DOHH2 (cell line): ENCODE measurements around the gene SPACDR.

Experiments used
- H3F3A ChIP-seq: fragments of 200-600 bp; sonication (generic), shearing (Covaris generic); 2 replicates; pipeline ENCODE4 v1.6.0; 2016; ENCODE audit warnings: antibody characterized with exemption, mild to moderate bottlenecking; ENCODE audit not compliant: control insufficient read depth, insufficient read depth
- H3K27ac ChIP-seq: fragments of 200-600 bp; sonication (generic); 2 replicates; pipeline ENCODE4 v1.5.1; 2014; ENCODE audit warnings: low read depth, mild to moderate bottlenecking, low read length, moderate library complexity
- H3K27me3 ChIP-seq: fragments of 200-600 bp; sonication (generic); 2 replicates; pipeline ENCODE4 v1.6.1; 2014; ENCODE audit warnings: mild to moderate bottlenecking, low read length, mixed read lengths; ENCODE audit not compliant: control insufficient read depth
- H3K36me3 ChIP-seq: fragments of 200-600 bp; sonication (generic); 2 replicates; pipeline ENCODE4 v1.6.1; 2014; ENCODE audit warnings: mild to moderate bottlenecking, low read length, moderate library complexity, mixed read lengths; ENCODE audit not compliant: control insufficient read depth
- H3K4me1 ChIP-seq: fragments of 200-600 bp; sonication (generic); 2 replicates; pipeline ENCODE4 v1.6.1; 2014; ENCODE audit warnings: mild to moderate bottlenecking, low read length, mixed read lengths; ENCODE audit not compliant: control insufficient read depth
- H3K4me2 ChIP-seq: fragments of 200-600 bp; sonication (generic); 2 replicates; pipeline ENCODE4 v1.6.0; 2014; ENCODE audit warnings: mild to moderate bottlenecking, low read length, moderate library complexity
- H3K4me3 ChIP-seq: fragments of 200-600 bp; sonication (generic); 2 replicates; pipeline ENCODE4 v1.5.1; 2014; ENCODE audit warnings: mild to moderate bottlenecking, low read length, mixed read lengths
- H3K79me2 ChIP-seq: fragments of 200-600 bp; sonication (generic); 2 replicates; pipeline ENCODE4 v1.6.1; 2014; ENCODE audit warnings: mild to moderate bottlenecking, low read length, mixed read lengths; ENCODE audit not compliant: control insufficient read depth
- H3K9me2 ChIP-seq: fragments of 200-600 bp; sonication (generic); replicated peaks from 2 replicates; pipeline ENCODE4 v1.6.1; 2014; ENCODE audit warnings: mild to moderate bottlenecking, low read length, mixed read lengths; ENCODE audit not compliant: control insufficient read depth
- H3K9me3 ChIP-seq: fragments of 200-600 bp; sonication (generic); 2 replicates; pipeline ENCODE4 v1.6.1; 2014; ENCODE audit warnings: antibody characterized with exemption, low read length, mixed read lengths; ENCODE audit not compliant: control insufficient read depth, insufficient read depth
- H4K20me1 ChIP-seq: fragments of 200-600 bp; sonication (generic); 2 replicates; pipeline ENCODE4 v1.6.0; 2014; ENCODE audit warnings: low read depth, mild to moderate bottlenecking, antibody characterized with exemption, low read length, moderate library complexity; ENCODE audit not compliant: control insufficient read depth, insufficient read depth
- EZH2phosphoT487 ChIP-seq: fragments of 200-600 bp; sonication (generic); IDR thresholded peaks from 2 replicates; pipeline ENCODE4 v1.6.1; 2017; ENCODE audit warnings: borderline replicate concordance, mild to moderate bottlenecking, antibody characterized with exemption, low read length, moderate library complexity, mixed read lengths
- TF ChIP-seq, protein P1 (sequence below): fragments of 200-600 bp; sonication (generic); IDR thresholded peaks from one replicate; pipeline ENCODE4 v1.5.1; 2014; ENCODE audit warnings: antibody characterized with exemption, mild to moderate bottlenecking, low read depth, low read length; ENCODE audit not compliant: poor library complexity, severe bottlenecking

The SPACDR gene

DNA sequence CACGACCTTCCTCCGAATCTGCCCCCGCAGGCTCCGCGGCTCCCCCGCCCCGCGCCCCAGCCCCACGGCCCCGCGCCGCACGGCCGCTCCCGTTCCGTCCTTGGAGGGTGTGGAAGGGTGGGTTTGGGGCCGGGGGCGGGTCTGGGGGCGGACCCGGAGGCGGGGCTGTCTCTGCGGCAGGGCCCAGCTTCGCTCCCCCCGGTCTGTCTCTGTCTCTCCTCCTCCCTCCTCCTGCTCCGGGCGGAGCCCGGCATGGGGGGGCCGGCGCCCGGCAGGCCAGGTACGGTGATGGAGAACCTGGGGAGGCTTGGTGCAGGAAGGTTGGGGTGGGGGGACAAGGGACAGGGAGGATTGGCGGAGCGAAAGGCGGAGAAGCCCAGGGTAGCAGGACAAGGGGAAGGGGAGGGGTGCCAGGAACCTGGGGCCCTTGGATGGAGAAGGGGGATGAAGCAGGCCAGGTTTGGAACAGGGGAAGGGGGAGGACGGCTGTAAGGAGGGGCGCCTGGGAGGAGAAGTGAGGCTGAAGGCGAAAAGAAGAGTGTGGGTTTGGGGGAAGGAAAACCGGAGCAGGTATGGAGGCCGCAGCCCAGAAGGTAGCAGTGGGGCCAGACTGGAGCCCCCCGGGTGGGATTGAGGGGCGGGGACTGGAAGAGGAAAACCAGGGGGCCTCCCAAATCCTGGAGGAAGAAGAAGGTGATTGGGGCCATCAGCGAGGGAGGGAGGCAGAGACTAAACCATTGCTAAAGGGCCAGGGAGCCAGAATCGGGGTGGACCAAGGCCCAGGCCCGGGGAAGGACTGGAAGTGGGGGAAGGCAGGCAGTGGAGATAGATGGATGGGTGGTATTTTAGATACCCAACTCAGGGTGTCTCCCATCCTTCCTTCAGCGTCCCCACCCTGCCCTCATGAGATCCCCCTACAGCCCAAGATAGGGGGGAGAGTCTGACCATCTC, 19.9 kb upstream of the SPACDR start, which contains the start of gene NYAP1:
Gene NYAP1 (plus strand): TSS at position 206 of the 951 bp plus-strand sequence. CDS start 1,385 bp downstream, outside the sequence.
- Histone ChIP-seq H3K27ac (no peak within 1 kb of the TSS), H3K4me2 (peak within 1 kb of the TSS; percentile 91), H3K79me2 (peaks cover 4% of the 10 kb centered on the region)

GRCh38 chr7:100483090-100483721, 19.1 kb upstream of the SPACDR start:
- peaks cover 7% of the 10 kb centered on the region for H3K36me3 ChIP-seq
- H3K4me2 ChIP-seq, result peak overlapping the region; percentile 91
- peaks cover 12% of the 10 kb centered on the region for H3K79me2 ChIP-seq
- H3K9me2 ChIP-seq, result no peaks in the 10 kb centered on the region
- H3K27me3 ChIP-seq, result peaks cover 19% of the 10 kb centered on the region
- H3K4me1 ChIP-seq, result peaks cover 29% of the 10 kb centered on the region
- H4K20me1 ChIP-seq, result no peaks in the 10 kb centered on the region
- TF ChIP-seq, protein P1, sequence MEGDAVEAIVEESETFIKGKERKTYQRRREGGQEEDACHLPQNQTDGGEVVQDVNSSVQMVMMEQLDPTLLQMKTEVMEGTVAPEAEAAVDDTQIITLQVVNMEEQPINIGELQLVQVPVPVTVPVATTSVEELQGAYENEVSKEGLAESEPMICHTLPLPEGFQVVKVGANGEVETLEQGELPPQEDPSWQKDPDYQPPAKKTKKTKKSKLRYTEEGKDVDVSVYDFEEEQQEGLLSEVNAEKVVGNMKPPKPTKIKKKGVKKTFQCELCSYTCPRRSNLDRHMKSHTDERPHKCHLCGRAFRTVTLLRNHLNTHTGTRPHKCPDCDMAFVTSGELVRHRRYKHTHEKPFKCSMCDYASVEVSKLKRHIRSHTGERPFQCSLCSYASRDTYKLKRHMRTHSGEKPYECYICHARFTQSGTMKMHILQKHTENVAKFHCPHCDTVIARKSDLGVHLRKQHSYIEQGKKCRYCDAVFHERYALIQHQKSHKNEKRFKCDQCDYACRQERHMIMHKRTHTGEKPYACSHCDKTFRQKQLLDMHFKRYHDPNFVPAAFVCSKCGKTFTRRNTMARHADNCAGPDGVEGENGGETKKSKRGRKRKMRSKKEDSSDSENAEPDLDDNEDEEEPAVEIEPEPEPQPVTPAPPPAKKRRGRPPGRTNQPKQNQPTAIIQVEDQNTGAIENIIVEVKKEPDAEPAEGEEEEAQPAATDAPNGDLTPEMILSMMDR, result peak; percentile 99
- no peak for TF ChIP-seq EZH2phosphoT487
- peaks cover 6% of the 10 kb centered on the region; the same call in 1 of the 2 replicates for H3F3A ChIP-seq
- H3K9me3 ChIP-seq, result no peaks in the 10 kb centered on the region
- H3K4me3 ChIP-seq, result peak overlapping the region; percentile 77
- no peak overlapping the region for H3K27ac ChIP-seq

More for the DNA sequence above, 19.9 kb upstream of the SPACDR start, which contains the start of gene NYAP1:
- Histone ChIP-seq H3K4me3 (peak within 1 kb of the TSS; percentile 77), H3F3A (peaks cover 6% of the 10 kb centered on the region; the same call in 1 of the 2 replicates), H3K36me3 (no peaks in the 10 kb centered on the region), H4K20me1 (no peaks in the 10 kb centered on the region), H3K4me1 (peaks cover 29% of the 10 kb centered on the region), H3K9me3 (no peaks in the 10 kb centered on the region), H3K27me3 (peaks cover 19% of the 10 kb centered on the region), H3K9me2 (no peaks in the 10 kb centered on the region)
- no peak for TF ChIP-seq EZH2phosphoT487
- TF ChIP-seq, protein P1, result no peak

DNA sequence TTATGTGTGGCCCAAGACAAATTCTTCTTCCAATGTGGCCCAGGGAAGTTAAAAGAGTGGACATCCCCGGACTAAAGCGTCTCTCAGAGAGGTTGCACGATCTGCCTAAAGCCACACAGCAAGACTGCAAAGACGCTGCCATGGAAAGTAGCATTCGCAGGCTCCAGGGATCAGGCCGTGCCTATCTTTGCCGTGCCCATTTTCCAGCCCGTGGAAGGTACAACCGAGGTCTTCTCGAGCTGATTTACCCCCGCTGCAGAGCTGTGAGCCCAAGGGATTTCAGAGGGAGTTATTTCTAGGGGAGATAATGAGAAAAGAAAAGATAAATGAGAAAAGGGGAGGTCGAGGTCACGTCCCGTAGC, 18.6 kb upstream of the SPACDR start:
- no peaks in the 10 kb centered on the region for H3K9me2 ChIP-seq
- H3K4me2 ChIP-seq, result peak overlapping the region; percentile 91
- TF ChIP-seq EZH2phosphoT487, result no peak
- TF ChIP-seq, protein P1, result no peak
- peak overlapping the region; percentile 77 for H3K4me3 ChIP-seq
- no peaks in the 10 kb centered on the region for H3K9me3 ChIP-seq
- H3K36me3 ChIP-seq, result peaks cover 11% of the 10 kb centered on the region
- H3K79me2 ChIP-seq, result peaks cover 17% of the 10 kb centered on the region
- H4K20me1 ChIP-seq, result no peaks in the 10 kb centered on the region
- peaks cover 19% of the 10 kb centered on the region for H3K27me3 ChIP-seq
- H3F3A ChIP-seq, result peaks cover 6% of the 10 kb centered on the region; the same call in 1 of the 2 replicates
- H3K27ac ChIP-seq, result no peak overlapping the region
- H3K4me1 ChIP-seq, result peaks cover 29% of the 10 kb centered on the region
